GM18520 (cell line): ENCODE data around the gene TMEM14C.

Experiments
- ATAC-seq: cut with Tn5 transposase; IDR thresholded peaks from one replicate; pipeline ENCODE4 v1.9.1; 2021; ENCODE audit not compliant: unreplicated experiment

Gene TMEM14C

GRCh38 chr6:10759312-10759839 lies 36.5 kb downstream of the TMEM14C start:
- peak; percentile 55 for ATAC-seq

- no peak for ATAC-seq
Observed at GRCh38 chr6:10759884-10760329, 37.0 kb downstream of the TMEM14C start.

GRCh38 chr6:10763006-10763405 lies 40.1 kb downstream of the TMEM14C start:
- ATAC-seq, result no peak

GRCh38 chr6:10769419-10769818 lies 46.5 kb downstream of the TMEM14C start:
- no peak for ATAC-seq

GRCh38 chr6:10771371-10771894 lies 48.6 kb downstream of the TMEM14C start:
- ATAC-seq, result no peak

- no peak for ATAC-seq
Observed at GRCh38 chr6:10778230-10778629, 55.4 kb downstream of the TMEM14C start.

GRCh38 chr6:10779076-10779475 lies 56.2 kb downstream of the TMEM14C start:
- ATAC-seq, result no peak
